Nephron (organoid): ENCODE data around the gene NEGR1.

Experiments
- H3K27ac Mint-ChIP-seq, 3 experiments: 2 replicates each; pipeline ENCODE4 v1.8.0; 2020; ENCODE audit warnings: mixed read lengths in 3 of 3, mild to moderate bottlenecking in 2 of 3, moderate library complexity in 1 of 3
- H3K27me3 Mint-ChIP-seq: 2 replicates; pipeline ENCODE4 v1.8.0; 2021; ENCODE audit warnings: low read depth, mild to moderate bottlenecking, moderate library complexity, mixed read lengths
- H3K36me3 Mint-ChIP-seq: 2 replicates; pipeline ENCODE4 v1.8.0; 2020; ENCODE audit warnings: low read depth, mixed read lengths
- H3K4me1 Mint-ChIP-seq: 2 replicates; pipeline ENCODE4 v1.8.0; 2020; ENCODE audit warnings: mixed read lengths
- H3K4me3 Mint-ChIP-seq, 3 experiments: 2 replicates each; pipeline ENCODE4 v1.8.0; 2020; ENCODE audit warnings: mild to moderate bottlenecking in 3 of 3, mixed read lengths in 3 of 3, moderate library complexity in 2 of 3
- H3K9me3 Mint-ChIP-seq: 2 replicates; pipeline ENCODE4 v1.8.0; 2020; ENCODE audit warnings: mixed read lengths
- TF ChIP-seq, protein P1 (sequence below), 3 experiments: fragments of 200-600 bp; sonication (generic); IDR thresholded peaks; one replicate each; pipeline ENCODE4 v1.5.0; 2021; ENCODE audit warnings: antibody characterized with exemption in 3 of 3; ENCODE audit not compliant: unreplicated experiment in 3 of 3

Gene NEGR1

DNA sequence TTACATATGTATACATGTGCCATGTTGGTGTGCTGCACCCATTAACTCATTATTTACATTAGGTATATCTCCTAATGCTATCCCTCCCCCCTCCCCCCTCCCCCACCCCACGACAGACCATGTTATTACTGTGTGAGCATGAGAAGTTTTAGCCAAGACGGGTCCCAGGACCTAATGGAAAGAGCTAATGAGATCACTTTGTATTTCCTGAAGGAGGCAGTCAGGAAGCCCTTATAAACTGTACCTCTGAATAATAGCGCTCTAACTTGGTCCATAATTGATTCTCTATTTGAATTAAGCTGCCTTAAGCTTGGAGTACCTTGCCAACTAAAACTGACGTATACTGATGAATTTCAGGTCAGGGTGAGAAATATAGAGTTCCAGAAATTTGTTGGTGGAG, 4.1 kb upstream of the NEGR1 start:
- Mint-ChIP-seq H3K4me3 (no peak overlapping the region), H3K27ac (no peak overlapping the region), H3K27me3 (peaks cover 14% of the 10 kb centered on the region), H3K9me3 (no peaks in the 10 kb centered on the region), H3K4me1 (peaks cover under 1% of the 10 kb centered on the region), H3K36me3 (no peaks in the 10 kb centered on the region)
- TF ChIP-seq, protein P1, sequence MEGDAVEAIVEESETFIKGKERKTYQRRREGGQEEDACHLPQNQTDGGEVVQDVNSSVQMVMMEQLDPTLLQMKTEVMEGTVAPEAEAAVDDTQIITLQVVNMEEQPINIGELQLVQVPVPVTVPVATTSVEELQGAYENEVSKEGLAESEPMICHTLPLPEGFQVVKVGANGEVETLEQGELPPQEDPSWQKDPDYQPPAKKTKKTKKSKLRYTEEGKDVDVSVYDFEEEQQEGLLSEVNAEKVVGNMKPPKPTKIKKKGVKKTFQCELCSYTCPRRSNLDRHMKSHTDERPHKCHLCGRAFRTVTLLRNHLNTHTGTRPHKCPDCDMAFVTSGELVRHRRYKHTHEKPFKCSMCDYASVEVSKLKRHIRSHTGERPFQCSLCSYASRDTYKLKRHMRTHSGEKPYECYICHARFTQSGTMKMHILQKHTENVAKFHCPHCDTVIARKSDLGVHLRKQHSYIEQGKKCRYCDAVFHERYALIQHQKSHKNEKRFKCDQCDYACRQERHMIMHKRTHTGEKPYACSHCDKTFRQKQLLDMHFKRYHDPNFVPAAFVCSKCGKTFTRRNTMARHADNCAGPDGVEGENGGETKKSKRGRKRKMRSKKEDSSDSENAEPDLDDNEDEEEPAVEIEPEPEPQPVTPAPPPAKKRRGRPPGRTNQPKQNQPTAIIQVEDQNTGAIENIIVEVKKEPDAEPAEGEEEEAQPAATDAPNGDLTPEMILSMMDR (IDR thresholded peaks at IDR 0.05; ENCODE audit: unreplicated experiment in 3 of 3) = no peak

DNA sequence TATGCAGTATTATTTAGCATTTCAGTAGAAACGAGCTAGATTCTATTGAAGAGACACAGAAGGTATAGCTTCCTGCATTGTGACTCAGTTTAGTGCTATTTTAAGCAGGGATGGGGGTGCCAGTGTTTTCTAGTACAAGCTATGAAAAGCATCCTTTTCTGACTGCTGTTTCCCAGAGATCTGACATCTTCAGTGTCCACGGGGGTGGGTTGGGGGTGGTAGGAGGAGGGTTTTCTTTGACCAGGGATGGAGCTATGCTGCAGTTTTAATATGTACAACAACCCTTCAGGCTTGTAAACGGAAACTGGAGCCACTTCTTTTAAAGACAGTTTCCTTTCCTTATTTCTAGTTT, 2.7 kb upstream of the NEGR1 start:
- no peaks in the 10 kb centered on the region for H3K9me3 Mint-ChIP-seq
- H3K27me3 Mint-ChIP-seq = peaks cover 21% of the 10 kb centered on the region
- no peak overlapping the region for H3K4me3 Mint-ChIP-seq
- TF ChIP-seq, protein P1 (IDR thresholded peaks at IDR 0.05; ENCODE audit: unreplicated experiment in 3 of 3) = no peak
- H3K27ac Mint-ChIP-seq = no peak overlapping the region
- peaks cover 7% of the 10 kb centered on the region for H3K4me1 Mint-ChIP-seq
- H3K36me3 Mint-ChIP-seq = no peaks in the 10 kb centered on the region

DNA sequence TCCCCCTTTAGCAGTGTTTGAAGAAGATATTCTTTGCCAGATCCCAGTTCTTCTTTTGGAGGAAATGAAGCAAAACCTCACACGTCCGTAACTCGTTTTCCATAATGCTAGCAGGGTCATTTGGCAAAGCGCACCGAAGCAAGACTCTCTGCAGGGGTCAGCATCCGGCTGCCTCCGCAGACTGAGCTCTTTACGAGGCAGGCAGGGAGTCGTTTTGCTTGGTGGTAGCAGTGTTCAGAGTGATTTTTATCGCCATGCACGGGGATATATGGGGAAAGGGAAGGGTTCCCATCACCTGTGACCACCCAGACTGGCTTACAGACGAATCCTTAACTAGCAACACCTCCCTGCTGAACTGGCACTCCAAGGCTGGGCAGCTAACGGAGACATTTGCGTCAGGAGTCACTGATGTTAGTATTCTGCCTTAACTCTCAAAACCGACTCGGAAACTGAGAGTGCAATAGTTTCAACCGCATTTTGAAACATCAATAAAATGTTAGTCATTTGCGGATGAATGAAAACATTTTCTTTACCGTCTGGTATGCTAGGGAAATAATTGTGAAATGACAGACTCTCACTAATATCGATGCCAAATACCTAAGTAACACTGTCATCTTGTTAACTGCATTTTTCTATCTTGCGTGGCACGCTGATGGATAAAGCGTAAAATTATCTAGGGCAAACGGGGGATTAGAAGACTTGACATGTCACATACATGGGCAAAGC, 2.2 kb upstream of the NEGR1 start:
- Mint-ChIP-seq H3K4me1 (peaks cover 7% of the 10 kb centered on the region), H3K27me3 (peaks cover 23% of the 10 kb centered on the region), H3K36me3 (no peaks in the 10 kb centered on the region), H3K4me3 (no peak overlapping the region), H3K27ac (no peak overlapping the region), H3K9me3 (no peaks in the 10 kb centered on the region)
- TF ChIP-seq, protein P1 (IDR thresholded peaks at IDR 0.05; ENCODE audit: unreplicated experiment in 3 of 3) = no peak

DNA sequence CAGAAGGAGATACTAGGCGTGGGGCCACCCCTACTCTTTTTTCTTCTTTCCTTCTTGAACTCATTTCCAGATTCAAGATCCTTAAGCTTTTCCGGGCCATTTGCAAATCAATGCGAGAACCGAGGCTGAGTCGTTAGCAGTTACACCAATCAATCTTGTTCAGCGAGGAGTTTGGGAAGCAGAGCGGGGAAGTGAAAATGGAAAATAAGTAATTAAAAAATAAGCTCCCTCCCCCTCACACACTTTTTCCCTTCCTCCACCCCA, 1.7 kb upstream of the NEGR1 start:
- no peaks in the 10 kb centered on the region for H3K36me3 Mint-ChIP-seq
- no peaks in the 10 kb centered on the region for H3K9me3 Mint-ChIP-seq
- H3K27ac Mint-ChIP-seq = no peak overlapping the region
- peaks cover 24% of the 10 kb centered on the region for H3K27me3 Mint-ChIP-seq
- TF ChIP-seq, protein P1 (IDR thresholded peaks at IDR 0.05; ENCODE audit: unreplicated experiment in 3 of 3) = no peak
- no peak overlapping the region for H3K4me3 Mint-ChIP-seq
- peaks cover 7% of the 10 kb centered on the region for H3K4me1 Mint-ChIP-seq

DNA sequence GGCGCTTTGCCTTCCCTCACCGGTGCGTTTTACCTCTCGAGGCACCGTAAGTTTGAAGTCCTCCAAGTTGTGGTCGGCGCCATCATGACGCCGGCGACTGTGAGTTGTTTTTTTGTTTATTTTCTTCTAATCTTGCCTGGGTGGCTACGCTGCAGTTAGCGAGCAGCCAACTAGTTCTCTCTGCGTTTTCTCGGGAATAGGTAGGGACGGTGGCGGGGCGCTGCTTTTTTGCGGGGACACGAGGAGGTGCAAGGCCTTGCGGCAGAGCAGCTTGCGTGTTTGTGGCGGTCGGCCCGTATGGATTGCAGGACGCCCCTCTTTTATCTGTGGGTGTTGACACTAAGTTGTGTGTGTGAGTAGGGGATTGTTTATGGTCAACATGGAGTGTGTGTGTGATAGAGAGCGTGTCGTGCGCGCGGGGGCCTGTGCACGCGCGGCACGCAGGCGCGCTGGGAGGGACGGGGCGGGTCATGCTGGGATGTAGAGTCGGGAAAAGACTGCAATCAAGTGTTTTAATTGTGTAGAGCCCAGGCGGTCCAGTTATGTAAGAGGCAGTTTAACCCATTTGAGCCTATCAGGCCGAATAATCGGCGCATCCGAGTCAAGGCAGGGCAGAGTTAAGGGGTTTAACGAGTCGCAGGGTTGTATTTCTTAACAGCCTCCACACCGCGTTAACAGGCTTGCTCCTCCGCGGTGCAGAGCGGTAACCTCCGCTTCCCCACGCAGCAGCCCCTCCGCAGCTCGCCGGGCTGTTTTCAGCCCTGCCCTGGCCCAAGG, 1.2 kb upstream of the NEGR1 start:
- Mint-ChIP-seq H3K9me3 (no peaks in the 10 kb centered on the region), H3K4me3 (no peak overlapping the region), H3K27ac (no peak overlapping the region), H3K27me3 (peaks cover 21% of the 10 kb centered on the region), H3K4me1 (peaks cover 7% of the 10 kb centered on the region), H3K36me3 (no peaks in the 10 kb centered on the region)
- TF ChIP-seq, protein P1 (IDR thresholded peaks at IDR 0.05; ENCODE audit: unreplicated experiment in 3 of 3) = no peak

DNA sequence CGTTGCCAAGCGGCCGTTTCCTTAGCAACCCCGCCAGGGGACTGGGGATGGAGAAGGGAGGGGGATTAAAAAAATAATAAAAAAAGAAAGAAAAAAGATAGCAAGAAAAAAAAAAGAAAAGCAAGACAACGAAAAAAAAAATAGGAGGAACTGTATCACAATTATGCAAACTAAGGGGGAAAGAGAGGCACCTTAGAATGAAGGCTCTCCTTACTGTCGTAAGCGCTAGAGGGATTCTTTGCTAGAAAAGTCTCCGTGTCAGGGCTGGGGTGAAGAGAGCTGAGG, 625 bp upstream of the NEGR1 start:
- no peaks in the 10 kb centered on the region for H3K36me3 Mint-ChIP-seq

More for the DNA sequence above, 625 bp upstream of the NEGR1 start:
- peaks cover 27% of the 10 kb centered on the region for H3K27me3 Mint-ChIP-seq
- no peaks in the 10 kb centered on the region for H3K9me3 Mint-ChIP-seq
- TF ChIP-seq, protein P1 (IDR thresholded peaks at IDR 0.05; ENCODE audit: unreplicated experiment in 3 of 3) = peak in 1 of 3 experiments; percentile 7
- H3K4me3 Mint-ChIP-seq = no peak overlapping the region
- peaks cover 7% of the 10 kb centered on the region for H3K4me1 Mint-ChIP-seq
- H3K27ac Mint-ChIP-seq = no peak overlapping the region
